ENCODE measurements around the gene SLN. TPM values are rescaled to one million over a fixed set of nuclear protein-coding genes. Genes with fewer than 3 reads are reported as not detected.

The SLN gene
- total RNA-seq, 2 donors from 2014 or later: not detected

DNA sequence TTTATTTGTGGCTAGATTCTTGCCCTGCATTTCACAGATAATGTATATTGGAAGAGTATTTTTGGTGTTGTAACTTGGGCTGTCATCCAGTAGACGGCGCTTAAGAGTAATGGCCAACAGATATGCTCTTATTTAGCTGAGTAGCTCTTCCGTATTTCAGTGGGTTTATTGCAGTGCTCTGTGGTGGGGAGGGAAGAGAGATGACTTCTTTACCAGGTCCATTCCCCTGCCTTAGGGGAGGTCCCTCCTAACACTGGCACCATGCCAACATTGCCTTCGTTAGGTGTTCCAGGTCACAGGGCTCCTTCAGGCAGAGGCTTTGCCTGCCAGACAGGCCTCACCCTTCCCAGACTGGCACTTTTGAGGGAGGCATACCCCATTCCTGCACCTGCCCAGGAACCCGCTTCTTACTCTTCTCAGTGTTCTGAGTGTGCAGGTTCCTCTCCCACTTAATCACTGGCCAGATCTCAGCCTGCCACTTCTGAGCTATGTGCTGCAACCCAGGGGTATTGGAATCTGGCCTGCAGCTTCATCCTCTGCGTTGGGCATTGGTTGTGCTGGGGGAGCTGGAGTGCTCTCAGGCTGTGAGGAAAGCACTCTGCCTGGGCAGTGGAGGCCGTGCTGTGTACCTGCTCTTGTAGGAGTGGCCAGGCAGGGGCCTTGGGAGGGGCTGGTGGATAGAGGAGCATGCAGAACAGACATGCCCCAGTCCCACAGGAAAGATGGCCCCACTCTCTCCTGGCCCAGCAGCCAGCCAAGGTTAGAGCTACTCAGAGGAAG, 29.4 kb upstream of the SLN start:
- H3K36me3 ChIP-seq: no peaks in the 10 kb centered on the region
- H3K27ac ChIP-seq: no peak overlapping the region
- DNase-seq: no peak
- TF ChIP-seq, protein P1, sequence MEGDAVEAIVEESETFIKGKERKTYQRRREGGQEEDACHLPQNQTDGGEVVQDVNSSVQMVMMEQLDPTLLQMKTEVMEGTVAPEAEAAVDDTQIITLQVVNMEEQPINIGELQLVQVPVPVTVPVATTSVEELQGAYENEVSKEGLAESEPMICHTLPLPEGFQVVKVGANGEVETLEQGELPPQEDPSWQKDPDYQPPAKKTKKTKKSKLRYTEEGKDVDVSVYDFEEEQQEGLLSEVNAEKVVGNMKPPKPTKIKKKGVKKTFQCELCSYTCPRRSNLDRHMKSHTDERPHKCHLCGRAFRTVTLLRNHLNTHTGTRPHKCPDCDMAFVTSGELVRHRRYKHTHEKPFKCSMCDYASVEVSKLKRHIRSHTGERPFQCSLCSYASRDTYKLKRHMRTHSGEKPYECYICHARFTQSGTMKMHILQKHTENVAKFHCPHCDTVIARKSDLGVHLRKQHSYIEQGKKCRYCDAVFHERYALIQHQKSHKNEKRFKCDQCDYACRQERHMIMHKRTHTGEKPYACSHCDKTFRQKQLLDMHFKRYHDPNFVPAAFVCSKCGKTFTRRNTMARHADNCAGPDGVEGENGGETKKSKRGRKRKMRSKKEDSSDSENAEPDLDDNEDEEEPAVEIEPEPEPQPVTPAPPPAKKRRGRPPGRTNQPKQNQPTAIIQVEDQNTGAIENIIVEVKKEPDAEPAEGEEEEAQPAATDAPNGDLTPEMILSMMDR (IDR thresholded peaks at IDR 0.05): peak; percentile 62
- H3K9ac ChIP-seq (ENCODE audit: low read depth in 2 of 2, low read length in 2 of 2): no peak overlapping the region
- no peaks in the 10 kb centered on the region for H3K27me3 ChIP-seq
- H3K9me3 ChIP-seq: no peaks in the 10 kb centered on the region
- H3K4me3 ChIP-seq: no peak overlapping the region
- no peaks in the 10 kb centered on the region for H3K4me1 ChIP-seq
- intact Hi-C loops (cut with DNase I): loop anchor here (5.0 kb wide), 1 partner anchor 156 kb away; no protein-coding TSS in a partner anchor

- Histone ChIP-seq H3K36me3 (no peaks in the 10 kb centered on the region), H3K9me3 (no peaks in the 10 kb centered on the region), H3K27me3 (no peaks in the 10 kb centered on the region), H3K27ac (no peak overlapping the region), H3K9ac (ENCODE audit: low read depth in 2 of 2, low read length in 2 of 2) (no peak overlapping the region), H3K4me3 (no peak overlapping the region), H3K4me1 (no peaks in the 10 kb centered on the region)
- TF ChIP-seq, protein P1 (IDR thresholded peaks at IDR 0.05): no peak
- no peak for DNase-seq
- intact Hi-C loops (cut with DNase I): loop anchor here (5.0 kb wide), 1 partner anchor 157 kb away; no protein-coding TSS in a partner anchor
These were observed 28.4 kb upstream of the SLN start for GRCh38 chr11:107740271-107740670.

DNA sequence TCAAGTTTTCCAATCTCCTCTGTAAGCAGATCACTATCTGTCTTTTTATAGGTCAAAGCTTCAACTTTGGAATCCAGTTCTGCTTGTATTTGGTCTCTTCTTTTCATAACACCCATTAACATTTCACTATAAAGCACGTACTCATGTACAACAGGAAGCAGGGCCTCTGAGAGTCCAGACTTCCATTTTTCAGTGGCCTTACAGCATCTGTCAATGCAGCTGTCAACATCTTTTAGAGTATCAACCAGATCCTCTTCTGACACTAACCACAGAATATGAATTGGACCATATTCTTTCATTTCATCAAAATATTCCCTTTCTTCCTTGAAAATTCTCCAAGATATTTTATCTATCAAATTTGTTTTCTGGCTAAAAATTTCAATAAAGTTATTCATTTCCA, 24.7 kb upstream of the SLN start:
- intact Hi-C loops (cut with DNase I): no loop called here
- DNase-seq: no peak
- TF ChIP-seq, protein P1 (IDR thresholded peaks at IDR 0.05): no peak
- no peak overlapping the region for H3K4me3 ChIP-seq
- H3K27ac ChIP-seq: no peak overlapping the region
- no peaks in the 10 kb centered on the region for H3K36me3 ChIP-seq
- no peak overlapping the region for H3K9ac ChIP-seq (ENCODE audit: low read depth in 2 of 2, low read length in 2 of 2)
- no peaks in the 10 kb centered on the region for H3K27me3 ChIP-seq
- no peaks in the 10 kb centered on the region for H3K9me3 ChIP-seq
- no peaks in the 10 kb centered on the region for H3K4me1 ChIP-seq

DNA sequence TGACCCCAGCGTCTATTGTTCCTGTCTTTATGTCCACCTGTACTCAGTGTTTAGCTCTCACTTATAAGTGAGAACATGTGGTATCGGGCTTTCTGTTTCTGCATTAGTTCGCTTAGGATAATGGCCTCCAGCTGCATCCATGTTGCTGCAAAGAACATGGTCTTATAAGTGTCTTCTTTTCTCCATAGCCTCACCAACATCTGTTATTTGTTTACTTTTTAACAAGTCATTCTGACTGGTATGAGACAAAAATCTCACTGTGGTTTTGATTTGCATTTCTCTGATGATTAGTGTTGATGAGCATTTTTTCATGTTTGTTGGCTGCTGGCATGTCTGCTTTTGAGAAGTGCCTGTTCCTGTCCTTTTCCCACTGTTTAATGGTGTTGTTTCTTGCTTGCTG, 21.7 kb upstream of the SLN start:
- TF ChIP-seq, protein P1 (IDR thresholded peaks at IDR 0.05): no peak
- H3K27ac ChIP-seq: no peak overlapping the region
- no peaks in the 10 kb centered on the region for H3K27me3 ChIP-seq
- H3K9ac ChIP-seq (ENCODE audit: low read depth in 2 of 2, low read length in 2 of 2): no peak overlapping the region
- H3K4me1 ChIP-seq: no peaks in the 10 kb centered on the region
- no peaks in the 10 kb centered on the region for H3K9me3 ChIP-seq
- no peak for DNase-seq
- no peak overlapping the region for H3K4me3 ChIP-seq
- H3K36me3 ChIP-seq: no peaks in the 10 kb centered on the region
- intact Hi-C loops (cut with DNase I): no loop called here

- Histone ChIP-seq H3K9ac (ENCODE audit: low read depth in 2 of 2, low read length in 2 of 2) (no peak overlapping the region), H3K4me3 (no peak overlapping the region), H3K9me3 (no peaks in the 10 kb centered on the region), H3K27ac (no peak overlapping the region), H3K27me3 (no peaks in the 10 kb centered on the region), H3K4me1 (no peaks in the 10 kb centered on the region), H3K36me3 (no peaks in the 10 kb centered on the region)
- no peak for DNase-seq
- TF ChIP-seq, protein P1 (IDR thresholded peaks at IDR 0.05): no peak
- intact Hi-C loops (cut with DNase I): no loop called here
These were observed 20.8 kb upstream of the SLN start for GRCh38 chr11:107732689-107733051.

Data from colonic mucosa (tissue), 4 donors.